GM23248 (cell line): ENCODE results near the gene ABLIM2.

ENCODE experiments used
- EZH2 ChIP-seq: fragments of 200-600 bp; sonication (generic); IDR thresholded peaks from 2 replicates; pipeline ENCODE4 v1.6.1; 2018; ENCODE audit warnings: antibody characterized with exemption, mild to moderate bottlenecking; ENCODE audit not compliant: insufficient read depth, poor library complexity, severe bottlenecking
- EZH2phosphoT487 ChIP-seq: fragments of 200-600 bp; sonication (generic); IDR thresholded peaks from 2 replicates; pipeline ENCODE4 v1.6.1; 2018; ENCODE audit warnings: antibody characterized with exemption, moderate library complexity, mild to moderate bottlenecking, low read depth; ENCODE audit not compliant: insufficient read depth

DNA sequence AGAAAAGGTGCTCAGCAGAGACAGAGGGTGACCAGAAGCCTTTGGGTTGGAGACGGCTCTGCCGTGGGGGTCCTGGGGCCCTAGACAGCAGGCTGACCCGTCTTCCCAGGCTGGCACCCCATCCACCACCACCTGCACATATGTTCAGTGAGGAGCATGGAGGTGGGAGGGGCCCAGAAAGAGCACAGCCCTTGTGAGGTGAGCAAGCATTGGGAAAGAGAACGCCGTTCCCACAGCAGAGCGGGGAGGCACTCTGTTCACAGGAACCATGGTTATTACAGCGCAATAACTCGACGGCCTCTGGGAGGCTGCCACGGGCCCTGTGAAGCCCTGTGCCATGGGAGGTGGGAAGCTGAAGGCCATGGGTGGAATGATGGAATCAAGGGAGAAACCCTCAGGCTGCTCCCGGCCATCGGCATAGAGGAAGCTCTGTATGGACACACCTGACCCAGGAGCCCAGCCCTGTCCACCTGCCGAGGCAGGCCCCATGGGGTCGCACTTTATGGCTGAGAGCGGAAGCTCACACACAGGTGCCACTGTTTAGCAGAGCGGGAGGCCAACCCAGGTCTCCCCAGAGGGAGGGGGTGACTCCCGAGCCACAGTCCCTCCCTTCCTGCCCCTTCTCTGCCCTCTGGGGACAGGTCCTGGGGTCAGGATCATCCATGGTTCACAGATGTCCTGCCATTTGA is 125.4 kb downstream of the ABLIM2 start:
- TF ChIP-seq EZH2phosphoT487 (no peak), EZH2 (no peak)
